ENCODE data around the gene DGKI. TPM values are rescaled to one million over a fixed set of nuclear protein-coding genes. Genes with fewer than 3 reads are reported as not detected.

The DGKI gene
- total and polyA plus RNA-seq, 10 donors: 0.03 to 1.0 (median 0.45) TPM

DNA sequence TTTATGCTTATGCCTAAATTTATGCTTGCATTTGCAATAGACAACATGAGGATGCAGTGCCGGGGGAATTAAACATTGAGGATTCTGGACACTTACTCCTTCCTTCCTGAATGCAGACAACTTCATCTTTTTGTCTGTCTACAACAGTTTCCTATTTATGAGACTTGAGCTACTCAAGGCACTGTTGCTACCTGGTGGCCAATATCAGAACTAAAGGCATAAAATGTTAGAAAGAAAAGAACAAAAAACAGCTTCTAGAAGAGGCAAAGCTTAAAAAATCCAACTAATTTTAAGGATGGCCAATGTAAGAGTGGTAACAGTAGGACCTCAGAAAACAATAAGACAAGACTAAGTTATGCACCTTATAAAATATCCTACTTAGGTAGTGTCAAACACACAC, 358.7 kb downstream of the DGKI start:
- DNase-seq: no peak
- Histone ChIP-seq H3K4me1 (no peaks in the 10 kb centered on the region), H3K27me3 (replicated peaks in 1 of 7) (no peaks in the 10 kb centered on the region), H3K27ac (no peak overlapping the region), H3K9me3 (no peaks in the 10 kb centered on the region), H3K36me3 (no peaks in the 10 kb centered on the region), H3K4me3 (no peak overlapping the region)
- TF ChIP-seq POLR2AphosphoS5 (IDR thresholded peaks at IDR 0.05) (no peak), POLR2A (IDR thresholded peaks at IDR 0.05) (no peak)
- TF ChIP-seq, protein P1, sequence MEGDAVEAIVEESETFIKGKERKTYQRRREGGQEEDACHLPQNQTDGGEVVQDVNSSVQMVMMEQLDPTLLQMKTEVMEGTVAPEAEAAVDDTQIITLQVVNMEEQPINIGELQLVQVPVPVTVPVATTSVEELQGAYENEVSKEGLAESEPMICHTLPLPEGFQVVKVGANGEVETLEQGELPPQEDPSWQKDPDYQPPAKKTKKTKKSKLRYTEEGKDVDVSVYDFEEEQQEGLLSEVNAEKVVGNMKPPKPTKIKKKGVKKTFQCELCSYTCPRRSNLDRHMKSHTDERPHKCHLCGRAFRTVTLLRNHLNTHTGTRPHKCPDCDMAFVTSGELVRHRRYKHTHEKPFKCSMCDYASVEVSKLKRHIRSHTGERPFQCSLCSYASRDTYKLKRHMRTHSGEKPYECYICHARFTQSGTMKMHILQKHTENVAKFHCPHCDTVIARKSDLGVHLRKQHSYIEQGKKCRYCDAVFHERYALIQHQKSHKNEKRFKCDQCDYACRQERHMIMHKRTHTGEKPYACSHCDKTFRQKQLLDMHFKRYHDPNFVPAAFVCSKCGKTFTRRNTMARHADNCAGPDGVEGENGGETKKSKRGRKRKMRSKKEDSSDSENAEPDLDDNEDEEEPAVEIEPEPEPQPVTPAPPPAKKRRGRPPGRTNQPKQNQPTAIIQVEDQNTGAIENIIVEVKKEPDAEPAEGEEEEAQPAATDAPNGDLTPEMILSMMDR (IDR thresholded peaks at IDR 0.05 in 8 of 11, conservative IDR thresholded peaks at IDR 0.05 in 3 of 11): no peak
- intact Hi-C loops (cut with DNase I; ENCODE audit: low total_unique reads): no loop called here
- WGBS, 5 donors: 29 to 42% (median 35%) methylated on average over 1 of the region's 1 CpG

DNA sequence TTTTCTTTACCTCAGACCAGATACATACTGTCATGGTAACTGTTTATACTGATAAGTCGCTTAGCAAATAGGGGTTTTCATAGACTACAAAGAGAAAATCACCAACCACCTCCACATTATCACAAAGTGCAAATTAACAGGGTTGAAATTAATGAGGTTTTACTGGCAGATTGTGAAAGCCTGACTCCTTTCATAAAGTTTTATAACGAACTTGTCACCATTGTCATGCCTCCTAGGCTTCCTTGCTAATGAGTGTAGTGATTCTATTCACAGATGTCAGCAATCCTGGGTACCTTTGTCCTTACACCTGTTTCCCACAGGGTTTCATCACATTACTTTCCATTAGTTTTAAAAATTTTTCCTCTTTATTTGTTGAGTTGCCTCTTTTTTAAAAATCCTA, 361.0 kb downstream of the DGKI start:
- H3K4me3 ChIP-seq: no peak overlapping the region
- DNase-seq: no peak
- 60 to 73% (median 65%) methylated on average over 2 of the region's 2 CpGs for WGBS, 5 donors
- no peaks in the 10 kb centered on the region for H3K9me3 ChIP-seq
- H3K27me3 ChIP-seq (replicated peaks in 1 of 7): no peaks in the 10 kb centered on the region
- TF ChIP-seq POLR2AphosphoS5 (IDR thresholded peaks at IDR 0.05) (no peak), POLR2A (IDR thresholded peaks at IDR 0.05) (no peak)
- TF ChIP-seq, protein P1 (IDR thresholded peaks at IDR 0.05 in 8 of 11, conservative IDR thresholded peaks at IDR 0.05 in 3 of 11): no peak
- H3K36me3 ChIP-seq: no peaks in the 10 kb centered on the region
- no peak overlapping the region for H3K27ac ChIP-seq
- no peaks in the 10 kb centered on the region for H3K4me1 ChIP-seq
- intact Hi-C loops (cut with DNase I; ENCODE audit: low total_unique reads): no loop called here

DNA sequence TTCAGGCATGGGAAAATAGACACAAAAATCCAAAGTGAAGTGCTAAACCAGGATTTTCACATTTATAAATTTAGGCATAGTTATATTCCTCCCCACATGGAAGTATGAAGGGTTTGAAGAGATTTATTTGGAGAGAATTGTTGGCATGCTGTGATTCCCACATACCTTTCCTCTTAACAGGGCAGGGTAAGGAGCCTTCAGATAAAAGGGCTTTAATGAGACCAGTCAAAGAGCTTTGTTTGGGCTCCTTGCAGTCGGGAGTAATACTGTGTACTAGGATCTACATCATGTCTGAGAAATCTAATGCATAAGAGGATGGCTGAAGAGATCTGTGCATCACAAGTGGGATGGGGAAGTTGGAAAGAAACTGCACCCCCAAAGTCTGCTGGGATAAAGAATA, 362.4 kb downstream of the DGKI start:
- H3K4me1 ChIP-seq: no peaks in the 10 kb centered on the region
- intact Hi-C loops (cut with DNase I; ENCODE audit: low total_unique reads): no loop called here
- H3K9me3 ChIP-seq: no peaks in the 10 kb centered on the region
- H3K27me3 ChIP-seq (replicated peaks in 1 of 7): no peaks in the 10 kb centered on the region
- DNase-seq: no peak
- H3K4me3 ChIP-seq: no peak overlapping the region
- WGBS, 5 donors: 53 to 73% (median 60%) methylated on average over 1 of the region's 1 CpG
- no peak for TF ChIP-seq POLR2A (IDR thresholded peaks at IDR 0.05)
- TF ChIP-seq POLR2AphosphoS5 (IDR thresholded peaks at IDR 0.05): no peak
- TF ChIP-seq, protein P1 (IDR thresholded peaks at IDR 0.05 in 8 of 11, conservative IDR thresholded peaks at IDR 0.05 in 3 of 11): no peak
- H3K27ac ChIP-seq: no peak overlapping the region
- no peaks in the 10 kb centered on the region for H3K36me3 ChIP-seq

DNA sequence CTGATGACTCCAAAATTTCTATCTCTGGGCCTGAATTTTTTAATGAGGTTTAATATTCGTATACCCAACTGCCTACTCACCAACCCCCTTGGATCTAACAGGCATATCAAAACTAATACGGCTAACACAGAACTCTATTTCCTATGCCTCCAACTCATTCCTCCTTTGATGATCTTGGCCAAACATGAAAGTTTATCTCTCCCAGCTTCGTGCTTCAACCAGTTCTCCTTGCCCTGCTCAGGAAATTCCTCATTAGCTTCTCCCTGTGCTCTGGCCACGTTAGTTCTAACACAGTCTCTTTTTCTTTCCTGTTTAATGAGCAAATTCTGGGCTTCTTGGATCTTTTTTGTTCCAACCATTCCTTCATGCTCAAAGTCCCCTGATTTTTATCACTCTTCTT, 364.3 kb downstream of the DGKI start:
- intact Hi-C loops (cut with DNase I; ENCODE audit: low total_unique reads): no loop called here
- no peak overlapping the region for H3K27ac ChIP-seq
- no peaks in the 10 kb centered on the region for H3K9me3 ChIP-seq
- no peak for DNase-seq
- no peaks in the 10 kb centered on the region for H3K27me3 ChIP-seq (replicated peaks in 1 of 7)
- no peaks in the 10 kb centered on the region for H3K36me3 ChIP-seq
- no peak overlapping the region for H3K4me3 ChIP-seq
- no peak for TF ChIP-seq POLR2AphosphoS5 (IDR thresholded peaks at IDR 0.05)
- TF ChIP-seq POLR2A (IDR thresholded peaks at IDR 0.05): no peak
- TF ChIP-seq, protein P1 (IDR thresholded peaks at IDR 0.05 in 8 of 11, conservative IDR thresholded peaks at IDR 0.05 in 3 of 11): no peak
- 51 to 73% (median 62%) methylated on average over 4 of the region's 4 CpGs for WGBS, 5 donors
- H3K4me1 ChIP-seq: no peaks in the 10 kb centered on the region

All from spleen (tissue), 11 donors.